Omental fat pad (tissue), 4 donors: ENCODE results near the gene TRUB1. TPM values are rescaled to one million over a fixed set of nuclear protein-coding genes. Genes with fewer than 3 reads are reported as not detected.
A peak's percentile ranks its signal among the peaks of the same experiment; 100 is the strongest.
"Not testable (repeated sequence)": the region's sequence is repeated elsewhere in the genome, so short reads cannot be mapped to it uniquely, and the experiment has no call there.

ENCODE experiments used
- ATAC-seq: fragments of 150-250 bp; one replicate; pipeline ENCODE4 v1.9.1; 2016; ENCODE audit warnings: mild to moderate bottlenecking, moderate library complexity; ENCODE audit not compliant: low FRiP score
- DNase-seq: peaks from one replicate; pipeline ENCODE4 v3.0.0-alpha.2; 2019; ENCODE audit warnings: low spot score
- total RNA-seq, 4 donors: library from RNA; depleted of rRNA; stranded (reverse); fragments of >200 nt; gene quantifications; one replicate each; pipeline ENCODE4 v1.1.0, GENCODE V29; 2016
- TF ChIP-seq, protein P1 (sequence below), 3 donors: fragments of 450-650 bp; IDR thresholded peaks; one replicate each; pipeline ENCODE4 v1.5.1; 2016 to 2017; ENCODE audit warnings: antibody characterized with exemption in 3 of 3, mild to moderate bottlenecking in 3 of 3, moderate library complexity in 2 of 3

The TRUB1 gene
- 10 to 100 TPM; 10.2 to 15.4 (median 12.7) TPM for total RNA-seq

DNA sequence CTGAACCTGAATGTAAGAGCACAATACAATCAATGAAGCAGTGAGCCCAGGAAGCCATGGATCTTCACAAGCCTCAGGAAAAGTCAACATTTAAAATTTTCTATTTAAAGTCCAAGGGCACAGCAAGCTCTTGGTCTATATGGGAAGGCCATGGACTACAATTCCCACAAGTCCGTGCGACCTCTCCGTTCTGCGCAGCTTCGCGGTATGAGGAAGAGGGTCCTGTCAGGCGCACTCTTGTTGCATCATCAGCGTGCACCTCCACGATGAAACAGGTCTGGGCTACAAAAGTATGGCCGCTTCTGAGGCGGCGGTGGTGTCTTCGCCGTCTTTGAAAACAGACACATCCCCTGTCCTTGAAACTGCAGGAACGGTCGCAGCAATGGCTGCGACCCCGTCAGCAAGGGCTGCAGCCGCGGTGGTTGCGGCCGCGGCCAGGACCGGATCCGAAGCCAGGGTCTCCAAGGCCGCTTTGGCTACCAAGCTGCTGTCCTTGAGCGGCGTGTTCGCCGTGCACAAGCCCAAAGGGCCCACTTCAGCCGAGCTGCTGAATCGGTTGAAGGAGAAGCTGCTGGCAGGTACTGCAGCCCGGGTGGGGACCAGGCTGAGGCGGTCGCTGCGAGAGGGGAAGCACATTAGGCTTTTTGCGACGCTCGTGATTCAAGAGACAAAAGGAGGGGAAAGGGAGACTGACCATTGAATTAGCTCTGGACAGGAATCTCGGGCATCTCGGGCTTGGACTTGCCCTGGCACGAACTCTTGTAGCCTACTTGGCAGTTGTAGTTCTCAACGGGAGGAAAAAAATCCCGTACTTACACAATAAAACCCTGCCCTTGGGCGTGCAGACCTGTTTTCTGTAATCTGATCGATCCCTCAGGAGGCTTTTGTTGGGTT lies at the start of gene TRUB1:
TSS of gene TRUB1 (plus strand) at position 234 of the 894 bp plus-strand sequence. CDS start at position 293, 59 bp downstream.
- TF ChIP-seq, protein P1, sequence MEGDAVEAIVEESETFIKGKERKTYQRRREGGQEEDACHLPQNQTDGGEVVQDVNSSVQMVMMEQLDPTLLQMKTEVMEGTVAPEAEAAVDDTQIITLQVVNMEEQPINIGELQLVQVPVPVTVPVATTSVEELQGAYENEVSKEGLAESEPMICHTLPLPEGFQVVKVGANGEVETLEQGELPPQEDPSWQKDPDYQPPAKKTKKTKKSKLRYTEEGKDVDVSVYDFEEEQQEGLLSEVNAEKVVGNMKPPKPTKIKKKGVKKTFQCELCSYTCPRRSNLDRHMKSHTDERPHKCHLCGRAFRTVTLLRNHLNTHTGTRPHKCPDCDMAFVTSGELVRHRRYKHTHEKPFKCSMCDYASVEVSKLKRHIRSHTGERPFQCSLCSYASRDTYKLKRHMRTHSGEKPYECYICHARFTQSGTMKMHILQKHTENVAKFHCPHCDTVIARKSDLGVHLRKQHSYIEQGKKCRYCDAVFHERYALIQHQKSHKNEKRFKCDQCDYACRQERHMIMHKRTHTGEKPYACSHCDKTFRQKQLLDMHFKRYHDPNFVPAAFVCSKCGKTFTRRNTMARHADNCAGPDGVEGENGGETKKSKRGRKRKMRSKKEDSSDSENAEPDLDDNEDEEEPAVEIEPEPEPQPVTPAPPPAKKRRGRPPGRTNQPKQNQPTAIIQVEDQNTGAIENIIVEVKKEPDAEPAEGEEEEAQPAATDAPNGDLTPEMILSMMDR (IDR thresholded peaks at IDR 0.05), result no peak
- DNase-seq (peak; percentile 76), ATAC-seq (peak; percentile 95)

DNA sequence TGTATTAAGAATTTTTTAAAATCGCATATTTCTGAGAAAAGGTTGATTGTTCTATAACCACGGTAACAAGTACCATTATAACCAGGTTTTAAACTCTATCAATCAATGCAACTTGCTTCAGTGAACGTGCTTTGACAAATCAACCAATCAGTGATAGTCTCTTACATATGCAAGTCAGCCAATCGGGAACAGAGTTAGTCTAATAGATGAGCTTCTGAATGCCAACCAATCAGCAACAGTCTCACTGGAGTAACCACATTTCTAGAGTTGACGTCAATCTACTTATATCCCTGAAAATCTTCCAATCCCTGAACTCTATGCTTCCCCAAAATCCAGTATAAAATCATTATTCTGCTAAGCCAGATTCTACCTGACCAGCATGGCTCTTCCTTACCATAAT lies 44.7 kb upstream of the TRUB1 start:
- ATAC-seq (no peak), DNase-seq (no peak)
- TF ChIP-seq, protein P1 (IDR thresholded peaks at IDR 0.05), result no peak

DNA sequence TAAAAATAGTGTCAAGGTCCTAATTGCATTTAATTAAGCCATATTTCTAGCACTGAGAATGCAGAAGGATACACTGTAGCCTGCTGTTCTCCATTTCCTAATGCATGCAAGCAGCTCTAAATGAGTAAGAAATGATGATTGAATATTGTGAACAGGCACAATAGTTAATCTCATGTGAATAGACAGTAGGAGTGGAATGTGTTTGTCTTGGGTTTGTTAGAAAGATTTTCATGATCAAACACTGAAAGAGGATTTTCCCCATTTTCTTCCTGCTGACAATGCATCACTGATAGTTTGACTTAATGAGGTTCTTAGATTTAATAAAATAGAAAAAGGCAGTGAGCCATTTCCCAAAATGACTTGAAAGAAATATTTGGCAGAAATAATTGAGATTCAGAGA lies 43.1 kb upstream of the TRUB1 start:
- ATAC-seq, result no peak
- TF ChIP-seq, protein P1 (IDR thresholded peaks at IDR 0.05), result no peak
- DNase-seq, result no peak

DNA sequence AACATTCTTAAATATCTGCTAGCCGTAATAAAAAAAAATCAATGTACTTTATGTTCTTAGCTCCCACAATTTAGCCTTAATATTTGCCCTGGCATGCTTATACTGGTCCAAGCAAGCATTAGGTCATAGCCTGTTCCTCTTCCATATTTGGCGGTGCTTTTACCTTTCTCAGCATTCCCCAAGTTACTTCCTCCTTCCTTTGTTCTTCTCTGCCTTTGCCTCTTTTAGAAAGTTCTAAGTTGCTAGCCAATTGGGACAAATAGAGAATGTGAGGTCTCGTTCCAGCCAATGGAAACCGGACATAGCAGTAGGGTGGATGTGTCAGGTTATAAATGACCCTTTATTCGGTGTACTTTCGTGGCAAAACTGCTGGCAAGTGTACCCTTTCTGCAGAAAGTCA lies 41.0 kb upstream of the TRUB1 start:
- not testable (repeated sequence) for ATAC-seq, DNase-seq

DNA sequence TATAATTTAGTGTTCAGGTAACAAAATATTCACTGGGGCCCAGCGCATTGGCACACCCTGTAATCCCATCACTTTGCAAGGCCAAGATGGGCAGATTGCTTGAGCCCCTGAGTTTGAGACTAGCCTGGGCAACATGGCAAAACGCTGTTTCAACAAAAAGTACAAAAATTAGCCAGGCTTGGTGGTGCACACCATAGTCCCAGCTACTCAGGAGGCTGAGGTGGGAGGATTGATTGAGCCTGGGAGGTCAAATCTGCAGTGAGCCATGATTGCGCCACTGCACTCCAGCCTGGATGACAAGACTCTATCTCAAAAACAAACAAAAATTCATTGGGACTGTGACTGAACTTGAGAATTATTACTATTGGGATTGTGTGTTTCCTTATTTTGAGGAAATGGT lies 40.4 kb upstream of the TRUB1 start:
- no peak for ATAC-seq
- no peak for DNase-seq
- TF ChIP-seq, protein P1 (IDR thresholded peaks at IDR 0.05), result no peak

DNA sequence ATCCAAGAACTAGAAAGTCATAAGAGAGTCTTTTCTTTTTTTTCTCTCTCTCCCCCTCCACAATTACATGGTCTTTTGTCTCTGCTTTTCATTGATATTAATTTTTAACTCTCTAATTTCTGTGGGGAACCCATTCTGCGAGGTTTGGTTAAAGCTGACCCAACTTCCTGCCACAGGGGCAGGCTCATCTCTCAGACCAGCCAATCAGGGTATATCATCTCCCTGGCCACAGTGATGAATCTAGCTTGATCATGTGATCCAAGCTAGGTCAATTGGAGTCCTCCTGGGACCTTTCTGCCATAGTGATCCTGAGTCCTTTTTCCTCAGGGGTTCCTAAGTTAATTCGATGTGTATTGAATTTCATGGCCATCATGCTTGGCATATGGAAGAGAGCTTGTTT lies 38.0 kb upstream of the TRUB1 start:
- DNase-seq (no peak), ATAC-seq (no peak)
- TF ChIP-seq, protein P1 (IDR thresholded peaks at IDR 0.05), result no peak

DNA sequence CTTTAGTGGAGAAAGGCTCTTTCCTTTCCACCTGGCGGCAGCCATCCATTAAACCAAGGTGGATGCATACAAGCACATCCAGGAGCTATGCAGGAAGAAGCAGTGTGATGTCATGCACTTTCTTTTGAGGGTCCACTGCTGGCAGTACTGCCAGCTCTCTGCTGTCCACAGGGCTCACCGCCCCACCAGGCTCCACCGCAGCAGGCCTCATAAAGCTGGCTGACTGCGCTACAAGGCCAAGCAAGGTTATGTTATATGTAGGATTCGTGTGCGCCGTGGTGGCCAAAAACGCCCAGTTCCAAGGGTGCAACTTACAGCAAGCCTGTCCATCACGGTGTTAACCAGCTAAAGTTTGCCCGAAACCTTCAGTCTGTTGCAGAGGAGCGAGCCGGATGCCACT lies 37.3 kb upstream of the TRUB1 start:
- DNase-seq, result no peak
- TF ChIP-seq, protein P1 (IDR thresholded peaks at IDR 0.05), result no peak
- no peak for ATAC-seq
